HL-60 (cell line): ENCODE results near the gene PTPRK.

Experiments used
- DNase-seq, 2 experiments: peaks; one replicate each; pipeline ENCODE4 v3.0.0-alpha.2; 2010 to 2020; ENCODE audit warnings: low read depth in 1 of 2, low spot score in 1 of 2
- H3K27ac ChIP-seq: fragments of 250-450 bp; sonication (Bioruptor Pico); replicated peaks from 2 replicates; pipeline ENCODE4 v1.5.1; 2020; ENCODE audit warnings: mild to moderate bottlenecking, moderate library complexity
- H3K27me3 ChIP-seq: fragments of 250-450 bp; sonication (Bioruptor Pico); 2 replicates; pipeline ENCODE4 v1.5.1; 2021; ENCODE audit warnings: mild to moderate bottlenecking, moderate library complexity; ENCODE audit not compliant: insufficient read depth, poor library complexity, severe bottlenecking
- H3K4me3 ChIP-seq: replicated peaks from 2 replicates; pipeline ENCODE4 v1.5.1; 2011; ENCODE audit warnings: mild to moderate bottlenecking, control low read depth, low read length; ENCODE audit not compliant: insufficient read depth
- GABPA ChIP-seq: IDR thresholded peaks from 2 replicates; pipeline ENCODE4 v1.6.1; 2012; ENCODE audit warnings: low read depth
- POLR2AphosphoS5 ChIP-seq: IDR thresholded peaks from 2 replicates; pipeline ENCODE4 v1.6.1; 2012; ENCODE audit warnings: low read depth
- SPI1 ChIP-seq: IDR thresholded peaks from 2 replicates; pipeline ENCODE4 v1.6.1; 2012; ENCODE audit warnings: low read depth, mild to moderate bottlenecking, borderline replicate concordance
- TF ChIP-seq, protein P1 (sequence below): IDR thresholded peaks from one replicate; pipeline ENCODE4 v1.5.1; 2011; ENCODE audit warnings: low read length, control low read depth, inconsistent platforms; ENCODE audit not compliant: insufficient read depth
- TF ChIP-seq, protein P2 (sequence below): IDR thresholded peaks from 2 replicates; pipeline ENCODE4 v1.6.1; 2012; ENCODE audit warnings: low read depth; ENCODE audit not compliant: insufficient replicate concordance

The PTPRK gene

DNA sequence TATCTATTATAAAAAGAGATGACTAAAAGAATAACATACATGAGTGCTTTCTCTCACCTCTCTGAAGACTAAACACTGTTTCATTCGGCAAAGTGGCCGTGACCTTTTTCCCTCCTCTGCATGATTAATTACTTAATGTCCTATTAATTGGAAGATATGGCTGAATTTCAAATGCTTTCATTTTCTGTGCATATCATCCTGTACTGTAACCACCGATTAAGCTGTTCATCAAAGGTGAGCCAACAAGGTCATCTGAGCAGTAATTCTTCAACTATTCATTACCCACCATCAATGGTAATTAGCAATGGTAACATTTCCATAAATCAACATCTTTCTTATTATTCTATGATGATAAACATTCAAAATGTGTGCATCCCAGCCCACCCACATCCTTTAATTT is 125.2 kb downstream of the PTPRK start:
- TF ChIP-seq, protein P1, sequence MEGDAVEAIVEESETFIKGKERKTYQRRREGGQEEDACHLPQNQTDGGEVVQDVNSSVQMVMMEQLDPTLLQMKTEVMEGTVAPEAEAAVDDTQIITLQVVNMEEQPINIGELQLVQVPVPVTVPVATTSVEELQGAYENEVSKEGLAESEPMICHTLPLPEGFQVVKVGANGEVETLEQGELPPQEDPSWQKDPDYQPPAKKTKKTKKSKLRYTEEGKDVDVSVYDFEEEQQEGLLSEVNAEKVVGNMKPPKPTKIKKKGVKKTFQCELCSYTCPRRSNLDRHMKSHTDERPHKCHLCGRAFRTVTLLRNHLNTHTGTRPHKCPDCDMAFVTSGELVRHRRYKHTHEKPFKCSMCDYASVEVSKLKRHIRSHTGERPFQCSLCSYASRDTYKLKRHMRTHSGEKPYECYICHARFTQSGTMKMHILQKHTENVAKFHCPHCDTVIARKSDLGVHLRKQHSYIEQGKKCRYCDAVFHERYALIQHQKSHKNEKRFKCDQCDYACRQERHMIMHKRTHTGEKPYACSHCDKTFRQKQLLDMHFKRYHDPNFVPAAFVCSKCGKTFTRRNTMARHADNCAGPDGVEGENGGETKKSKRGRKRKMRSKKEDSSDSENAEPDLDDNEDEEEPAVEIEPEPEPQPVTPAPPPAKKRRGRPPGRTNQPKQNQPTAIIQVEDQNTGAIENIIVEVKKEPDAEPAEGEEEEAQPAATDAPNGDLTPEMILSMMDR, result no peak
- TF ChIP-seq, protein P2, sequence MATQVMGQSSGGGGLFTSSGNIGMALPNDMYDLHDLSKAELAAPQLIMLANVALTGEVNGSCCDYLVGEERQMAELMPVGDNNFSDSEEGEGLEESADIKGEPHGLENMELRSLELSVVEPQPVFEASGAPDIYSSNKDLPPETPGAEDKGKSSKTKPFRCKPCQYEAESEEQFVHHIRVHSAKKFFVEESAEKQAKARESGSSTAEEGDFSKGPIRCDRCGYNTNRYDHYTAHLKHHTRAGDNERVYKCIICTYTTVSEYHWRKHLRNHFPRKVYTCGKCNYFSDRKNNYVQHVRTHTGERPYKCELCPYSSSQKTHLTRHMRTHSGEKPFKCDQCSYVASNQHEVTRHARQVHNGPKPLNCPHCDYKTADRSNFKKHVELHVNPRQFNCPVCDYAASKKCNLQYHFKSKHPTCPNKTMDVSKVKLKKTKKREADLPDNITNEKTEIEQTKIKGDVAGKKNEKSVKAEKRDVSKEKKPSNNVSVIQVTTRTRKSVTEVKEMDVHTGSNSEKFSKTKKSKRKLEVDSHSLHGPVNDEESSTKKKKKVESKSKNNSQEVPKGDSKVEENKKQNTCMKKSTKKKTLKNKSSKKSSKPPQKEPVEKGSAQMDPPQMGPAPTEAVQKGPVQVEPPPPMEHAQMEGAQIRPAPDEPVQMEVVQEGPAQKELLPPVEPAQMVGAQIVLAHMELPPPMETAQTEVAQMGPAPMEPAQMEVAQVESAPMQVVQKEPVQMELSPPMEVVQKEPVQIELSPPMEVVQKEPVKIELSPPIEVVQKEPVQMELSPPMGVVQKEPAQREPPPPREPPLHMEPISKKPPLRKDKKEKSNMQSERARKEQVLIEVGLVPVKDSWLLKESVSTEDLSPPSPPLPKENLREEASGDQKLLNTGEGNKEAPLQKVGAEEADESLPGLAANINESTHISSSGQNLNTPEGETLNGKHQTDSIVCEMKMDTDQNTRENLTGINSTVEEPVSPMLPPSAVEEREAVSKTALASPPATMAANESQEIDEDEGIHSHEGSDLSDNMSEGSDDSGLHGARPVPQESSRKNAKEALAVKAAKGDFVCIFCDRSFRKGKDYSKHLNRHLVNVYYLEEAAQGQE, result no peak
- TF ChIP-seq SPI1 (no peak), GABPA (no peak), POLR2AphosphoS5 (no peak)
- DNase-seq, result no peak
- no peak overlapping the region for H3K27ac ChIP-seq
- no peaks in the 10 kb centered on the region for H3K27me3 ChIP-seq
- H3K4me3 ChIP-seq, result no peak overlapping the region

DNA sequence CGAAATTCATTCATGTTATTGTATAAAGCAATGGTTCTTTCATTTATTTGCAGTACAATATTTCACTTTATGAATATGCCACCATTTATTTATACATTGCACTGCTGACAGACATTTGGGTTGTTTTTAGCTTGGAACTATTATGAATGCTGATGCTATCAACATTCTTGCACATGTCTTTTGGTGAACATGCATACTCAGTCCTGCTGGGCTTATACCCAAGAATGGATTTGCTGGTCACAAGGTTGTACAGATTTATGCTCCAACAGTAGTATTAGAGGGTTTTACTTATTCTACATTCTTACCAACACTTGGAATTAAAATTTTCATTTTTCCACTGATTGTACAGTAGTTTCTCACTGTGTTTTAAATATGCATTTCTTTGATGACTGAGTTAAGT is 126.2 kb downstream of the PTPRK start:
- DNase-seq, result no peak
- Histone ChIP-seq H3K27me3 (no peaks in the 10 kb centered on the region), H3K4me3 (no peak overlapping the region), H3K27ac (no peak overlapping the region)
- TF ChIP-seq, protein P1, result no peak
- TF ChIP-seq SPI1 (no peak), GABPA (no peak), POLR2AphosphoS5 (no peak)
- TF ChIP-seq, protein P2, result no peak

DNA sequence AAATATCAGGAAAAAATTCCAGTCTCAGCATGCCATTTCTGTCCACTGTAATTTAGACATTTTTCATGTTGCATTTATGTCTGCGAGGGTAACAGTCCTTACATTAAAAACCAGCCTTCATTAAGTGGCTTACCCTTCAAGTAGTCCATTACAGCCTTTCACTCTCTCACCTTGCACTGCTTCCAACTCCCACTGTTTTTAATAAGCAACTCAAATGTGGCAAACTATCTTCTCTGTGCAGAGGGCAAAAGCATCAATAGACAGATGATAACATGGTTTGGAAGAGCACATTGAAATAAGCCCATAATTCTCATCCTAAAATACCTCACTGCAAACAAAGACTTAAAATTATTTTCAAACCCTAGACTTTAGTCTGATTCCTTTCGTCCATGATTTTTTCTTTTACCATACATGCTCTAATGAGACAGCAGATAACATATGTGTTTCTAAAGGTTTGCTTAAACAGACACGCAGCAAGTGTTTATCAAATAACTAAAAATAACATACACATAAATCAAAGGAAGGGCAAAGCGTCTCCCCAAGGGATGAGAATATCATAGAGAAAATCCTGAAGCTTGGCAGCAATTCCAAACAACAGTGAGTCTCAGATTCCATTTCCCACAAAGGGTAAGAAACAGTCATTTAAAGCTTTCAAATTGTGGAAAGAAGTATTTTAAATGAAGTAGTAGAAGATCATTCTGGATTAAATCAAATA is 130.4 kb downstream of the PTPRK start:
- Histone ChIP-seq H3K27me3 (no peaks in the 10 kb centered on the region), H3K27ac (no peak overlapping the region), H3K4me3 (no peak overlapping the region)
- no peak for DNase-seq
- TF ChIP-seq, protein P2, result no peak
- no peak for TF ChIP-seq POLR2AphosphoS5
- TF ChIP-seq, protein P1, result no peak
- TF ChIP-seq GABPA, result no peak
- TF ChIP-seq SPI1, result no peak
